GM12878 (cell line): ENCODE measurements around the gene OSBPL5. TPM values are rescaled to one million over a fixed set of nuclear protein-coding genes. Genes with fewer than 3 reads are reported as not detected.

ENCODE experiments used
- ATAC-seq: fragments of 200-7000 bp; cut with Tn5 transposase; 3 replicates; pipeline ENCODE4 v1.9.1; 2020; ENCODE audit warnings: mild to moderate bottlenecking, moderate library complexity
- BruUV-seq: library from RNA; stranded (reverse); fragments of 400-500 nt; replicated peaks from 2 replicates; lab custom pipeline; 2021; lab: Mats Ljungman, UMichigan
- CTCF ChIA-PET: fragments of 300-600 bp; sonication (Branson Sonifier 250); formaldehyde crosslinking; extraction: SDS; loops from one replicate; lab custom pipeline; 2021; ENCODE audit warnings: inconsistent platforms; lab: Yijun Ruan, JAX
- POLR2A ChIA-PET: fragments of 350-600 bp; formaldehyde crosslinking; extraction: SDS; loops from one replicate; lab custom pipeline; 2021; ENCODE audit warnings: inconsistent platforms; lab: Charles Lee
- RAD21 ChIA-PET: fragments of 300-600 bp; sonication (Branson Sonifier 250); formaldehyde crosslinking; loops from one replicate; lab custom pipeline; 2023; ENCODE audit warnings: antibody characterized with exemption; ENCODE audit not compliant: unreplicated experiment; lab: Charles Lee
- SMC1A ChIA-PET: fragments of 300-600 bp; sonication (Branson Sonifier 250); formaldehyde crosslinking; loops from one replicate; lab custom pipeline; 2023; ENCODE audit not compliant: unreplicated experiment, uncharacterized antibody; lab: Charles Lee
- DNase-seq: peaks from one replicate; pipeline ENCODE4 v3.0.0-alpha.2; 2011; ENCODE audit warnings: low read depth, low spot score
- FAIRE-seq: peaks from 3 replicates; lab custom pipeline; 2011; peaks lifted over from hg19 to GRCh38; lab: Jason Lieb, UNC
- H2AFZ ChIP-seq: 2 replicates; pipeline ENCODE4 v1.6.0; 2011; ENCODE audit warnings: low read depth, low read length, control low read depth; ENCODE audit not compliant: control insufficient read depth
- H3K27ac ChIP-seq: 2 replicates; pipeline ENCODE4 v1.5.1; 2011; ENCODE audit warnings: control low read depth; ENCODE audit not compliant: control insufficient read depth, insufficient read depth
- H3K27me3 ChIP-seq, 2 experiments: replicated peaks in 1 of 2; 2 replicates each; pipeline versions ENCODE4 v1.6.0 to v1.6.1; 2011; ENCODE audit warnings: low read length in 1 of 2; ENCODE audit not compliant: control insufficient read depth in 2 of 2, insufficient read depth in 2 of 2
- H3K36me3 ChIP-seq, 2 experiments: 2 replicates each; pipeline ENCODE4 v1.5.1; 2011; ENCODE audit warnings: low read length in 1 of 2; ENCODE audit not compliant: control insufficient read depth in 2 of 2, insufficient read depth in 2 of 2
- H3K4me1 ChIP-seq: 2 replicates; pipeline ENCODE4 v1.6.1; 2011; ENCODE audit warnings: mild to moderate bottlenecking, low read length, moderate library complexity, mixed read lengths; ENCODE audit not compliant: control insufficient read depth, insufficient read depth
- H3K4me2 ChIP-seq: 2 replicates; pipeline ENCODE4 v1.6.0; 2011; ENCODE audit warnings: control low read depth; ENCODE audit not compliant: control insufficient read depth, insufficient read depth
- H3K4me3 ChIP-seq: fragments of 200-600 bp; sonication (generic); 2 replicates; pipeline ENCODE4 v1.5.1; 2016
- H3K79me2 ChIP-seq: 2 replicates; pipeline ENCODE4 v1.6.0; 2011; ENCODE audit warnings: low read length; ENCODE audit not compliant: control insufficient read depth, insufficient read depth
- H3K9ac ChIP-seq: 2 replicates; pipeline ENCODE4 v1.8.0; 2011; ENCODE audit warnings: low read length, control low read depth, mixed read lengths; ENCODE audit not compliant: control insufficient read depth, insufficient read depth
- H3K9me3 ChIP-seq: replicated peaks from 3 replicates; pipeline ENCODE4 v1.5.1; 2011; ENCODE audit warnings: mild to moderate bottlenecking, low read length; ENCODE audit not compliant: control insufficient read depth, insufficient read depth
- H4K20me1 ChIP-seq: 2 replicates; pipeline ENCODE4 v1.6.0; 2011; ENCODE audit not compliant: control insufficient read depth, insufficient read depth
- ATF3 ChIP-seq: IDR thresholded peaks from 2 replicates; pipeline ENCODE4 v1.6.1; 2011; ENCODE audit warnings: low read depth, mild to moderate bottlenecking, low read length, moderate library complexity, borderline replicate concordance; ENCODE audit errors: extremely low read depth
- BRCA1 ChIP-seq: IDR thresholded peaks from 2 replicates; pipeline ENCODE4 v1.6.1; 2011; ENCODE audit warnings: low read depth, low read length, improper control_type of control experiment
- CEBPB ChIP-seq, 2 experiments: fragments of 150-350 bp in 1 of 2; IDR thresholded peaks; 2 replicates each; pipeline ENCODE4 v1.6.1; 2012 to 2014; ENCODE audit warnings: low read depth in 2 of 2, low read length in 2 of 2, borderline replicate concordance in 1 of 2, inconsistent platforms in 1 of 2
- CHD2 ChIP-seq: IDR thresholded peaks from 2 replicates; pipeline ENCODE4 v1.6.1; 2011; ENCODE audit warnings: low read depth, low read length, improper control_type of control experiment, borderline replicate concordance
- HDAC2 ChIP-seq: fragments of 200-600 bp; sonication (generic); IDR thresholded peaks from 2 replicates; pipeline ENCODE4 v1.6.1; 2017
- KDM1A ChIP-seq: fragments of 200-600 bp; sonication (generic); IDR thresholded peaks from 2 replicates; pipeline ENCODE4 v1.6.1; 2016; ENCODE audit warnings: borderline replicate concordance
- LARP7 ChIP-seq: fragments of 450-650 bp; IDR thresholded peaks from 2 replicates; pipeline ENCODE4 v1.6.1; 2017; ENCODE audit warnings: mild to moderate bottlenecking
- MTA2 ChIP-seq: fragments of 450-650 bp; IDR thresholded peaks from 2 replicates; pipeline ENCODE4 v1.6.1; 2016; ENCODE audit warnings: low read depth, mild to moderate bottlenecking, moderate library complexity
- MYB ChIP-seq: fragments of 150-350 bp; IDR thresholded peaks from 2 replicates; pipeline ENCODE4 v1.6.1; 2014; ENCODE audit warnings: mild to moderate bottlenecking, low read depth, low read length, borderline replicate concordance
- NBN ChIP-seq: fragments of 450-650 bp; IDR thresholded peaks from 2 replicates; pipeline ENCODE4 v1.6.1; 2016
- NRF1 ChIP-seq: conservative IDR thresholded peaks from 2 replicates; pipeline ENCODE4 v1.6.1; 2011; ENCODE audit warnings: mild to moderate bottlenecking, low read depth, low read length, improper control_type of control experiment
- RB1 ChIP-seq: fragments of 450-650 bp; formaldehyde crosslinking; IDR thresholded peaks from 2 replicates; pipeline ENCODE4 v1.6.1; 2017; ENCODE audit warnings: mild to moderate bottlenecking, borderline replicate concordance
- SMAD5 ChIP-seq: IDR thresholded peaks from 2 replicates; pipeline ENCODE4 v1.6.1; 2016; ENCODE audit warnings: antibody characterized with exemption, low read depth
- SMARCA5 ChIP-seq: fragments of 450-650 bp; IDR thresholded peaks from 2 replicates; pipeline ENCODE4 v1.6.1; 2017; ENCODE audit warnings: mild to moderate bottlenecking
- SREBF2 ChIP-seq: IDR thresholded peaks from 2 replicates; pipeline ENCODE4 v1.6.1; 2012; ENCODE audit warnings: mild to moderate bottlenecking, low read length
- STAT1 ChIP-seq: fragments of 450-650 bp; conservative IDR thresholded peaks from 2 replicates; pipeline ENCODE4 v1.6.1; 2014; ENCODE audit warnings: antibody characterized with exemption, mild to moderate bottlenecking
- TCF3 ChIP-seq: IDR thresholded peaks from 2 replicates; pipeline ENCODE4 v1.6.1; 2012; ENCODE audit warnings: low read depth, mild to moderate bottlenecking, low read length, borderline replicate concordance; ENCODE audit not compliant: insufficient read depth
- TCF7 ChIP-seq: IDR thresholded peaks from 2 replicates; pipeline ENCODE4 v1.6.1; 2014; ENCODE audit warnings: antibody characterized with exemption, borderline replicate concordance
- ZNF217 ChIP-seq: fragments of 450-650 bp; IDR thresholded peaks from 2 replicates; pipeline ENCODE4 v1.6.1; 2017; ENCODE audit warnings: antibody characterized with exemption, mild to moderate bottlenecking
- WGBS: methylation state at CpG from one replicate; pipeline ENCODE4 v1.1.6; 2016; ENCODE audit warnings: low lambda C conversion rate; ENCODE audit not compliant: insufficient replicate concordance, insufficient coverage; ENCODE audit errors: missing lambda C conversion rate; 5-methylcytosine and 5-hydroxymethylcytosine counted together
- in situ Hi-C: fragments of 300-500 bp; cut with MboI; formaldehyde crosslinking; loops from 9 replicates; pipeline ENCODE4 v1.14.3; 2018; ENCODE audit warnings: mixed read lengths
- intact Hi-C: fragments of 100-400 bp; cut with micrococcal nuclease; formaldehyde crosslinking; loops from one replicate; pipeline ENCODE4 v1.14.2; 2022; ENCODE audit not compliant: unreplicated experiment
- polyA plus RNA-seq, 11 experiments: library from polyadenylated mRNA; depleted of rRNA in 4 of 11; unstranded in 6 of 11; stranded (reverse) in 5 of 11; fragments of >200 nt; fragmentation: Nextera tagmentation in 4 of 11; fragmentation: Illumina TruSeq in 1 of 11; extraction: Ambion mirVana in 4 of 11; extraction: Trizol in 1 of 11; gene quantifications; 1 replicate in 1 of 11; 2 replicates in 10 of 11; pipeline versions ENCODE4 v1.2.1 to v1.2.3, GENCODE V29; 2011 to 2016; ENCODE audit warnings: inconsistent platforms in 2 of 11, missing spikeins in 2 of 11, low read depth in 1 of 11
- total RNA-seq, 4 experiments: library from RNA; depleted of rRNA in 3 of 4; stranded (reverse); fragments of >200 nt in 3 of 4; fragmentation: Illumina TruSeq in 1 of 4; extraction: Trizol in 1 of 4; gene quantifications; 2 replicates each; pipeline versions ENCODE4 v1.2.1 to v1.2.3, GENCODE V29; 2013 to 2021

The OSBPL5 gene
- total and polyA plus RNA-seq, 10 of the 15 experiments (the other 5 are each of a cell fraction or from before 2014, with no cell fraction given) = not detected

GRCh38 chr11:3104051-3104714 is 60.9 kb downstream of the OSBPL5 start:
- Histone ChIP-seq H4K20me1 (no peaks in the 10 kb centered on the region), H3K4me3 (no peak overlapping the region)
- POLR2A ChIA-PET = no interaction called here
- no TSS peak for BruUV-seq
- no peak for TF ChIP-seq STAT1
- TF ChIP-seq NBN = no peak
- no peak for TF ChIP-seq TCF7
- TF ChIP-seq BRCA1 = no peak
- no peak for TF ChIP-seq MYB
- no peak for TF ChIP-seq CHD2
- TF ChIP-seq ATF3 = no peak
- TF ChIP-seq NRF1 = no peak
- no peak for TF ChIP-seq ZNF217
- TF ChIP-seq HDAC2 = no peak
- TF ChIP-seq SMARCA5 = no peak
- no peak for TF ChIP-seq SREBF2
- TF ChIP-seq KDM1A = no peak
- TF ChIP-seq RB1 = no peak
- no peak for TF ChIP-seq LARP7
- no peak for TF ChIP-seq MTA2
- TF ChIP-seq CEBPB (IDR thresholded peaks at IDR 0.05; ENCODE audit: borderline replicate concordance in 1 of 2, low read depth in 2 of 2, low read length in 2 of 2) = no peak
- no peak for TF ChIP-seq SMAD5
- TF ChIP-seq TCF3 = no peak
- TF ChIP-seq, all 136 proteins: peak for 0
- intact Hi-C loops (no loop called here), in situ Hi-C loops (no loop called here)
- FAIRE-seq (no peak), DNase-seq (no peak), ATAC-seq (no peak)
- H3K27ac ChIP-seq = no peak overlapping the region
- no peaks in the 10 kb centered on the region for H3K79me2 ChIP-seq
- ChIA-PET RAD21 (no interaction called here), CTCF (no interaction called here), SMC1A (no interaction called here)
- no peak overlapping the region for H3K9ac ChIP-seq
- no peaks in the 10 kb centered on the region for H3K9me3 ChIP-seq
- no peaks in the 10 kb centered on the region; a peak in 1 of 4 replicates for H3K27me3 ChIP-seq
- WGBS = 59% methylated on average over 22 of the region's 22 CpGs
- H2AFZ ChIP-seq = no peak overlapping the region
- no peaks in the 10 kb centered on the region for H3K36me3 ChIP-seq
- no peaks in the 10 kb centered on the region for H3K4me1 ChIP-seq
- H3K4me2 ChIP-seq = no peak overlapping the region
